Stimulated activated naive B cell treated with anti-CD40 and anti-IgM and Interleukin-4, amounts not matched to agents 10 μg/mL and 1 μg/mL and 100 μg/mL, for 72 hours (primary cell): ENCODE data around the gene GM2A.
"Not testable (repeated sequence)": the region's sequence is repeated elsewhere in the genome, so short reads cannot be mapped to it uniquely, and the experiment has no call there.

Experiments
- ATAC-seq, 2 donors: fragments of 150-1000 bp; cut with Tn5 transposase; replicated peaks; 2 replicates each; pipeline ENCODE4 v1.10.0; 2021; ENCODE audit warnings: moderate library complexity in 1 of 2
- DNase-seq: peaks from one replicate; pipeline ENCODE4 v3.0.0; 2021
- H3K27ac Mint-ChIP-seq: one replicate; pipeline ENCODE4 v1.8.0; 2022; ENCODE audit warnings: mild to moderate bottlenecking, mixed read lengths
- H3K27me3 Mint-ChIP-seq, 2 donors: one replicate each; pipeline ENCODE4 v1.8.0; 2022; ENCODE audit warnings: mixed read lengths in 2 of 2
- H3K36me3 Mint-ChIP-seq, 2 donors: one replicate each; pipeline ENCODE4 v1.8.0; 2022; ENCODE audit warnings: mixed read lengths in 2 of 2, mild to moderate bottlenecking in 1 of 2
- H3K4me1 Mint-ChIP-seq, 2 donors: one replicate each; pipeline ENCODE4 v1.8.0; 2022; ENCODE audit warnings: mixed read lengths in 2 of 2, mild to moderate bottlenecking in 1 of 2
- H3K4me3 Mint-ChIP-seq, 2 donors: one replicate each; pipeline ENCODE4 v1.8.0; 2022; ENCODE audit warnings: mild to moderate bottlenecking in 2 of 2, mixed read lengths in 2 of 2, moderate library complexity in 1 of 2
- H3K9me3 Mint-ChIP-seq, 2 donors: one replicate each; pipeline ENCODE4 v1.8.0; 2022; ENCODE audit warnings: mixed read lengths in 2 of 2, mild to moderate bottlenecking in 1 of 2

The GM2A gene

GRCh38 chr5:151296974-151297373, 44.0 kb downstream of the GM2A start:
- Mint-ChIP-seq H3K27me3 (peaks cover 8 to 9% of the 10 kb centered on the region in 2 donors), H3K4me3 (no peak overlapping the region), H3K36me3 (no peaks in the 10 kb centered on the region), H3K27ac (peak overlapping the region; percentile 20), H3K9me3 (no peaks in the 10 kb centered on the region), H3K4me1 (peaks cover 7 to 23% of the 10 kb centered on the region in 2 donors)
- ATAC-seq (no peak), DNase-seq (no peak)

- ATAC-seq: peak; percentile 80 to 82
- Mint-ChIP-seq H3K4me1 (peaks cover 7 to 23% of the 10 kb centered on the region in 2 donors), H3K9me3 (no peaks in the 10 kb centered on the region), H3K27me3 (peaks cover 19% of the 10 kb centered on the region in 2 donors), H3K36me3 (no peaks in the 10 kb centered on the region), H3K4me3 (no peak overlapping the region), H3K27ac (no peak overlapping the region)
- DNase-seq: no peak
These were observed 45.3 kb downstream of the GM2A start for GRCh38 chr5:151298063-151298855.

DNA sequence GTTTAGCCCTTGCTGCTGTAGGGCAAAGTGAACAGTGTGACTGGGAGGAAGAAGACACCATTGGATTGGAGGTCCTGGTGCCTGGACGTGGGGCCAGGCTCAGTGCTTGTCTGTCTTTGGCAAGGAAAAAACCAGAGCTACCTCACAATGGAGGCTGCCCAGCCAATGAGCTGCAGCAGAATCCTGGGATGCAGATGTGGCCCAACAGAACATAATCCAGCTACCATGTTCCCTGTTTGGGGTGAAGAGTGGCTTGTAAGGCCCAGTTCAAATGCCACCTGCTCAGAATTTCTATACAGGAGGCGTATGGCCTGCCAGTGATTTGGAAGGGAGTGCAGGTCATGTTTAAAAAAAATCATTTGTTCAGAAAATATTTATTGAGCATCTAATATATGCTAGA, 50.7 kb downstream of the GM2A start, which contains the start of gene SLC36A3:
Gene SLC36A3 (minus strand): TSS at position 101 of the 400 bp plus-strand sequence. CDS start 412 bp downstream, outside the sequence.
- Mint-ChIP-seq H3K27ac (peak within 1 kb of the TSS; percentile 7), H3K36me3 (no peaks in the 10 kb centered on the region), H3K9me3 (no peaks in the 10 kb centered on the region), H3K27me3 (peaks cover 25 to 33% of the 10 kb centered on the region in 2 donors), H3K4me3 (no peak within 1 kb of the TSS), H3K4me1 (no peaks in the 10 kb centered on the region)
- DNase-seq: no peak
- no peak for ATAC-seq

DNA sequence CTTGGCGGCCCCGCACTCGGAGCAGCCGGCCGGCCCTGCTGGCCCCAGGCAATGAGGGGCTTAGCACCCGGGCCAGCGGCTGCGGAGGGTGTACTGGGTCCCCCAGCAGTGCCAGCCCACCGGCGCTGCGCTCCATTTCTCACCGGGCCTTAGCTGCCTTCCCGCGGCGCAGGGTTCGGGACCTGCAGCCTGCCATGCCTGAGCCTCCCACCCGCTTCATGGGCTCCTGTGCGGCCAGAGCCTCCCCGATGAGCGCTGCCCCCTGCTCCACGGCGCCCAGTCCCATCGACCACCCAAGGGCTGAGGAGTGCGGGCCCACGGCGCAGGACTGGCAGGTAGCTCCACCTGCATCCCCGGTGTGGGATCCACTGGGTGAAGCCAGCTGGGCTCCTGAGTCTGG, 56.3 kb downstream of the GM2A start:
- not testable (repeated sequence) for H3K27me3 Mint-ChIP-seq, H3K4me1 Mint-ChIP-seq, H3K4me3 Mint-ChIP-seq, H3K27ac Mint-ChIP-seq, ATAC-seq, DNase-seq
- Mint-ChIP-seq H3K36me3 (peaks cover 5 to 13% of the 10 kb centered on the region in 2 donors), H3K9me3 (peaks cover 11 to 18% of the 10 kb centered on the region in 2 donors)

- H3K4me3 Mint-ChIP-seq, H3K27ac Mint-ChIP-seq, ATAC-seq, DNase-seq, H3K27me3 Mint-ChIP-seq, H3K4me1 Mint-ChIP-seq: not testable (repeated sequence)
- Mint-ChIP-seq H3K9me3 (peaks cover 11 to 18% of the 10 kb centered on the region in 2 donors), H3K36me3 (peaks cover 5 to 13% of the 10 kb centered on the region in 2 donors)
These were observed 56.8 kb downstream of the GM2A start for GRCh38 chr5:151309821-151310220.

GRCh38 chr5:151310932-151311331, 57.9 kb downstream of the GM2A start:
- ATAC-seq (no peak), DNase-seq (no peak)
- H3K4me1 Mint-ChIP-seq: peaks cover 3 to 4% of the 10 kb centered on the region in 2 donors
- no peak overlapping the region for H3K27ac Mint-ChIP-seq
- H3K27me3 Mint-ChIP-seq: peaks cover 4 to 6% of the 10 kb centered on the region in 2 donors
- H3K4me3 Mint-ChIP-seq: no peak overlapping the region
- peaks cover 11 to 18% of the 10 kb centered on the region in 2 donors for H3K9me3 Mint-ChIP-seq
- peaks cover 5 to 13% of the 10 kb centered on the region in 2 donors for H3K36me3 Mint-ChIP-seq

DNA sequence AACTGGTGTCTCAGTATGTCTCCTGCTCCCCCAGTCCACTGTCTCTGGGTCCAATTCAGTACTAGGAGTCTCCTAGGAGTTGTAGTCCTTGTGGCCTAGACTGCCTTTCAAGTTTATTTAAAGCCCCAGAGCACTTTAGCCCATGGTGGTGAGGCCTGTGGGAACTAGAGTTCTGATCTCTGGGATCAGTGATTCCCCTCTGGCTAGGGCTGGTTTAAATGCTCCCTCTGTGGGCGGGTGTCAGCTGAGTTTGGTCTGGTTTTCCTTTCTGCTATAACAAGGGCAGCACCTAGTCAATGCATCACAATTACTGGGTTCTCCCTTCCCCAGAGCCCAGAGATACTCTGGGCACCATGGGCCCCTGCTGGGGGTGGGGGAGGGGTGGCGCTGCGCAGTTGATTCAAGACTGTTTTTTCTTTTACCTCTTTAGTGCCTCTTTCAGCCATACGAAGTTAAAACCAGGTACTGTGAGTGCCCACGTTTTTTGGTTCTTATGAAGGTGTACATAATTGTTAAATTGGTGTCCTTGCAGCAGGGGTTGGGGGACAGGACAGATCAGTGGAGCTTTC, 59.9 kb downstream of the GM2A start:
- Mint-ChIP-seq H3K4me3 (no peak overlapping the region), H3K9me3 (peaks cover 11 to 18% of the 10 kb centered on the region in 2 donors), H3K27me3 (peaks cover 4 to 6% of the 10 kb centered on the region in 2 donors), H3K27ac (no peak overlapping the region), H3K4me1 (peaks cover 5 to 6% of the 10 kb centered on the region in 2 donors), H3K36me3 (peaks cover 5 to 13% of the 10 kb centered on the region in 2 donors)
- DNase-seq: no peak
- ATAC-seq: peak in 1 of 2 donors; percentile 33

- Mint-ChIP-seq H3K4me1 (peaks cover 5 to 6% of the 10 kb centered on the region in 2 donors), H3K9me3 (peaks cover 11 to 18% of the 10 kb centered on the region in 2 donors)
- DNase-seq: no peak
These were observed 60.4 kb downstream of the GM2A start for GRCh38 chr5:151313357-151313756.

GRCh38 chr5:151315998-151316597, 63.1 kb downstream of the GM2A start:
- Mint-ChIP-seq H3K27ac (no peak overlapping the region), H3K9me3 (peaks cover 5 to 6% of the 10 kb centered on the region in 2 donors), H3K4me1 (peaks cover 11 to 13% of the 10 kb centered on the region in 2 donors), H3K4me3 (no peak overlapping the region), H3K27me3 (no peaks in the 10 kb centered on the region), H3K36me3 (peaks cover 5 to 6% of the 10 kb centered on the region in 2 donors)
- DNase-seq (peak; percentile 29), ATAC-seq (peak; percentile 81 to 86)

More at GRCh38 chr5:151313357-151313756, 60.4 kb downstream of the GM2A start:
- no peak for ATAC-seq
- H3K27ac Mint-ChIP-seq: no peak overlapping the region
- peaks cover 2 to 3% of the 10 kb centered on the region in 2 donors for H3K27me3 Mint-ChIP-seq
- H3K4me3 Mint-ChIP-seq: no peak overlapping the region
- H3K36me3 Mint-ChIP-seq: peaks cover 5 to 13% of the 10 kb centered on the region in 2 donors

DNA sequence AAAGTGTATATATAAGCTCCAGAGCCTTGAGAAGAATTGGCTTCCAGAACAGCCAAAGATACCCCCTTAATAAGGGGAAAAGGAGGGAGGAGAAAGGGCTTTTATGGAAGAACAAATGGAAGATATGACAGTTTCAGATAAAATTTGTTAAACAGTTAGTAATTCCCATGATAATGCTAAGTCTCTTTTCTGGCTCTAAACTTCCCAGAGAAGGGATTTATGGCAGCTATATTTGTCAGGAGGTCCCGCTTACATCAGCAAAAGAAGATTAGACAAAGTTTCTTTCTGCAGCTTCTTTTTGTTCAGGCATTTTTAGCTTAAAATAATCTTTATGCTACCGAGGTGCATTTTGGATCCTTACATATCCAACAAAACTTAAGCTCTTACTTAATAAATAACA, 64.9 kb downstream of the GM2A start:
- no peaks in the 10 kb centered on the region for H3K27me3 Mint-ChIP-seq
- ATAC-seq (no peak), DNase-seq (no peak)
- no peaks in the 10 kb centered on the region for H3K36me3 Mint-ChIP-seq
- no peaks in the 10 kb centered on the region for H3K9me3 Mint-ChIP-seq
- no peak overlapping the region for H3K27ac Mint-ChIP-seq
- H3K4me3 Mint-ChIP-seq: no peak overlapping the region
- H3K4me1 Mint-ChIP-seq: peaks cover 9 to 13% of the 10 kb centered on the region in 2 donors

- Mint-ChIP-seq H3K9me3 (no peaks in the 10 kb centered on the region), H3K4me1 (peaks cover 9 to 13% of the 10 kb centered on the region in 2 donors), H3K36me3 (no peaks in the 10 kb centered on the region), H3K27ac (peak overlapping the region; percentile 17), H3K4me3 (no peak overlapping the region), H3K27me3 (no peaks in the 10 kb centered on the region)
- DNase-seq: no peak
- ATAC-seq: peak; percentile 62 to 67
These were observed 66.1 kb downstream of the GM2A start for GRCh38 chr5:151318850-151319732.
